K562 (cell line): ENCODE measurements around the gene DHRS13. TPM values are rescaled to one million over a fixed set of nuclear protein-coding genes. Genes with fewer than 3 reads are reported as not detected.

ENCODE experiments used
- CREB5 ChIP-seq: fragments of 250-450 bp; sonication (Bioruptor Pico); IDR thresholded peaks from 2 replicates; pipeline ENCODE4 v1.5.0; 2020; ENCODE audit warnings: mild to moderate bottlenecking
- E2F1 ChIP-seq: sonication (generic); formaldehyde crosslinking; IDR thresholded peaks from 2 replicates; pipeline ENCODE4 v1.8.1; 2023; ENCODE audit warnings: mild to moderate bottlenecking, missing genetic modification reagents, moderate library complexity
- E2F8 ChIP-seq: fragments of 450-650 bp; IDR thresholded peaks from 2 replicates; pipeline ENCODE4 v1.7.1; 2018; ENCODE audit warnings: mild to moderate bottlenecking, low read depth; ENCODE audit not compliant: partially characterized antibody
- GTF2A2 ChIP-seq: IDR thresholded peaks from 2 replicates; pipeline ENCODE4 v1.6.1; 2016; ENCODE audit warnings: mild to moderate bottlenecking, missing genetic modification characterization, missing compliant biosample characterization
- HOMEZ ChIP-seq: fragments of 250-450 bp; sonication (Bioruptor Pico); IDR thresholded peaks from 2 replicates; pipeline ENCODE4 v1.4.0; 2020; ENCODE audit warnings: mild to moderate bottlenecking, moderate library complexity
- KDM1A ChIP-seq, 2 experiments: fragments of 450-650 bp; IDR thresholded peaks; 2 replicates each; pipeline ENCODE4 v1.6.1; 2016; ENCODE audit warnings: mild to moderate bottlenecking in 2 of 2
- MEF2A ChIP-seq: IDR thresholded peaks from 2 replicates; pipeline ENCODE4 v1.6.1; 2011; ENCODE audit warnings: low read depth, mild to moderate bottlenecking, low read length, moderate library complexity; ENCODE audit not compliant: control insufficient read depth
- MEF2D ChIP-seq: conservative IDR thresholded peaks from 2 replicates; pipeline ENCODE4 v1.6.1; 2016; ENCODE audit warnings: low read depth, missing genetic modification characterization, missing compliant biosample characterization
- NR2C2 ChIP-seq, 2 experiments: fragments of 200-800 bp in 1 of 2; sonication (Bioruptor generic) in 1 of 2; sonication (generic) in 1 of 2; formaldehyde crosslinking in 1 of 2; IDR thresholded peaks; 2 replicates each; pipeline versions ENCODE4 v1.6.1 to v1.8.0; 2016 to 2022; ENCODE audit warnings: mild to moderate bottlenecking in 1 of 2, missing compliant biosample characterization in 1 of 2, missing genetic modification characterization in 1 of 2, missing genetic modification reagents in 1 of 2
- PTTG1 ChIP-seq: fragments of 450-650 bp; IDR thresholded peaks from 2 replicates; pipeline ENCODE4 v1.6.1; 2016; ENCODE audit warnings: low read depth, mild to moderate bottlenecking, missing genetic modification characterization, missing compliant biosample characterization
- RFX7 ChIP-seq: fragments of 250-450 bp; sonication (Bioruptor Pico); IDR thresholded peaks from 2 replicates; pipeline ENCODE4 v1.5.1; 2021; ENCODE audit warnings: mild to moderate bottlenecking
- SPI1 ChIP-seq: IDR thresholded peaks from 2 replicates; pipeline ENCODE4 v1.6.1; 2011; ENCODE audit warnings: low read depth, low read length, control low read depth, borderline replicate concordance
- ZKSCAN8 ChIP-seq: fragments of 200-800 bp; sonication (Bioruptor generic); IDR thresholded peaks from 2 replicates; pipeline ENCODE4 v1.6.1; 2016; ENCODE audit warnings: missing genetic modification characterization, missing compliant biosample characterization
- ZNF146 ChIP-seq: IDR thresholded peaks from one replicate; pipeline ENCODE4 v1.6.1; 2018; ENCODE audit warnings: missing compliant biosample characterization; ENCODE audit not compliant: unreplicated experiment
- ZNF436 ChIP-seq: fragments of 250-450, 450-650 bp; sonication (Bioruptor Pico); formaldehyde crosslinking; IDR thresholded peaks from 2 replicates; pipeline ENCODE4 v1.7.0; 2020; ENCODE audit warnings: mild to moderate bottlenecking
- ZNF584 ChIP-seq: fragments of 200-800 bp; sonication (Bioruptor generic); IDR thresholded peaks from 2 replicates; pipeline ENCODE4 v1.6.1; 2016; ENCODE audit warnings: low read depth, mild to moderate bottlenecking, missing genetic modification characterization, missing compliant biosample characterization
- ZNF644 ChIP-seq: fragments of 200-800 bp; sonication (Bioruptor generic); IDR thresholded peaks from 2 replicates; pipeline ENCODE4 v1.6.1; 2016; ENCODE audit warnings: low read depth, missing genetic modification characterization, missing compliant biosample characterization
- ZSCAN29 ChIP-seq: fragments of 450-650 bp; IDR thresholded peaks from 2 replicates; pipeline ENCODE4 v1.6.1; 2017
- polyA plus RNA-seq, 8 experiments: library from polyadenylated mRNA; depleted of rRNA in 4 of 8; stranded (reverse) in 5 of 8; unstranded in 3 of 8; fragments of >200 nt; fragmentation: Nextera tagmentation in 2 of 8; fragmentation: Illumina TruSeq in 1 of 8; extraction: Ambion mirVana in 2 of 8; extraction: Trizol in 1 of 8; gene quantifications; 2 replicates each; pipeline versions ENCODE4 v1.2.1 to v1.2.3, GENCODE V29; 2011 to 2014; ENCODE audit warnings: inconsistent platforms in 1 of 8, missing spikeins in 1 of 8
- total RNA-seq, 7 experiments: library from RNA; depleted of rRNA in 6 of 7; stranded (reverse); fragments of >200 nt in 6 of 7; fragmentation: Illumina TruSeq in 2 of 7; extraction: Trizol in 2 of 7; gene quantifications; 2 replicates each; pipeline versions ENCODE4 v1.2.1 to v1.2.3, GENCODE V29; 2011 to 2021; ENCODE audit warnings: low replicate concordance in 1 of 7

The DHRS13 gene
- total and polyA plus RNA-seq, 9 of the 15 experiments (the other 6 are each of a cell fraction or from before 2014, with no cell fraction given) = 0.32 to 52.3 (median 34.3) TPM; not detected in 1

- TF ChIP-seq ZNF436 (CRISPR knock-in tag) (peak; percentile 33; the same call in 1 of the 2 replicates), ZSCAN29 (0 out of 2 replicates have a peak, but pooled peaks have one; percentile 31), NR2C2 (CRISPR knock-in tag; IDR thresholded peaks at IDR 0.05) (no peak), NR2C2 (tag; IDR thresholded peaks at IDR 0.05) (peak; percentile 54; the same call in 1 of the 2 replicates), ZNF644 (0 out of 2 replicates have a peak, but pooled peaks have one; percentile 15), E2F1 (no peak), MEF2D (tag) (0 out of 2 replicates have a peak, but pooled peaks have one; percentile 27), MEF2A (no peak), RFX7 (CRISPR knock-in tag) (no peak), ZNF146 (CRISPR knock-in tag) (no peak), GTF2A2 (tag) (0 out of 2 replicates have a peak, but pooled peaks have one; percentile 45), HOMEZ (no peak), KDM1A (IDR thresholded peaks at IDR 0.05) (peak in 1 of 2 experiments; percentile 29; a peak in 1 of 4 replicates), ZNF584 (CRISPR knock-in tag) (no peak), E2F8 (peak; percentile 75), CREB5 (no peak), PTTG1 (no peak), SPI1 (no peak), ZKSCAN8 (CRISPR knock-in tag) (0 out of 2 replicates have a peak, but pooled peaks have one; percentile 22)
Measured at GRCh38 chr17:28861393-28862203, 41.3 kb downstream of the DHRS13 start (continued).
